ENCODE measurements around the gene ERICH6B. TPM values are rescaled to one million over a fixed set of nuclear protein-coding genes. Genes with fewer than 3 reads are reported as not detected.

Gene ERICH6B
- total RNA-seq, 1 donor from 2014 or later = not detected

DNA sequence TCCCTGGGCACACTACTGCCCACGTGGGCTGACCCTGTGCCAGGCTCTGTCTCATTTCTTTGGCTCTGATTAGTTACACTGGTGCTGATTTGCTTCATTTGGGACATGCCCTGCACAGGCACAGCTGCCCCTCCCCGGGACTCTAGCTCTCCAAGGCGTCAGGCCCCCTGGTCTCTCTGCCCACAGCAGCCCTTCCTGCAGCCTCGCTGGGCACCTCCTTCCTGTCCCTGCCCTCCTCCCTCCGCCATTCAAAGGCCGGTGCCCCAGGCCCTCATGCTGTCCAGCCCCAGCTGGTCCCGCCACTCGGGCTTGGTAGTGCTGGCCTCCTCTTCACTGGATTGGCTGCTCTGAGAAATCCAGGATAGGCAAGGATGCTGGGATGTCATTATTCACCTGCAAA lies 73.1 kb downstream of the ERICH6B start:
- TF ChIP-seq, protein P1, sequence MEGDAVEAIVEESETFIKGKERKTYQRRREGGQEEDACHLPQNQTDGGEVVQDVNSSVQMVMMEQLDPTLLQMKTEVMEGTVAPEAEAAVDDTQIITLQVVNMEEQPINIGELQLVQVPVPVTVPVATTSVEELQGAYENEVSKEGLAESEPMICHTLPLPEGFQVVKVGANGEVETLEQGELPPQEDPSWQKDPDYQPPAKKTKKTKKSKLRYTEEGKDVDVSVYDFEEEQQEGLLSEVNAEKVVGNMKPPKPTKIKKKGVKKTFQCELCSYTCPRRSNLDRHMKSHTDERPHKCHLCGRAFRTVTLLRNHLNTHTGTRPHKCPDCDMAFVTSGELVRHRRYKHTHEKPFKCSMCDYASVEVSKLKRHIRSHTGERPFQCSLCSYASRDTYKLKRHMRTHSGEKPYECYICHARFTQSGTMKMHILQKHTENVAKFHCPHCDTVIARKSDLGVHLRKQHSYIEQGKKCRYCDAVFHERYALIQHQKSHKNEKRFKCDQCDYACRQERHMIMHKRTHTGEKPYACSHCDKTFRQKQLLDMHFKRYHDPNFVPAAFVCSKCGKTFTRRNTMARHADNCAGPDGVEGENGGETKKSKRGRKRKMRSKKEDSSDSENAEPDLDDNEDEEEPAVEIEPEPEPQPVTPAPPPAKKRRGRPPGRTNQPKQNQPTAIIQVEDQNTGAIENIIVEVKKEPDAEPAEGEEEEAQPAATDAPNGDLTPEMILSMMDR (IDR thresholded peaks at IDR 0.05; ENCODE audit: unreplicated experiment) = no peak
- DNase-seq (ENCODE audit: low spot score, unreplicated experiment) = no peak
- no peaks in the 10 kb centered on the region for H3K36me3 Mint-ChIP-seq (ENCODE audit: insufficient read depth)
- no peaks in the 10 kb centered on the region for H3K4me1 Mint-ChIP-seq (ENCODE audit: low read depth)
- H3K27ac Mint-ChIP-seq = no peak overlapping the region
- no peaks in the 10 kb centered on the region for H3K9me3 Mint-ChIP-seq (ENCODE audit: low read depth)
- H3K27me3 Mint-ChIP-seq = no peaks in the 10 kb centered on the region
- H3K4me3 Mint-ChIP-seq (ENCODE audit: low read depth) = no peak overlapping the region

DNA sequence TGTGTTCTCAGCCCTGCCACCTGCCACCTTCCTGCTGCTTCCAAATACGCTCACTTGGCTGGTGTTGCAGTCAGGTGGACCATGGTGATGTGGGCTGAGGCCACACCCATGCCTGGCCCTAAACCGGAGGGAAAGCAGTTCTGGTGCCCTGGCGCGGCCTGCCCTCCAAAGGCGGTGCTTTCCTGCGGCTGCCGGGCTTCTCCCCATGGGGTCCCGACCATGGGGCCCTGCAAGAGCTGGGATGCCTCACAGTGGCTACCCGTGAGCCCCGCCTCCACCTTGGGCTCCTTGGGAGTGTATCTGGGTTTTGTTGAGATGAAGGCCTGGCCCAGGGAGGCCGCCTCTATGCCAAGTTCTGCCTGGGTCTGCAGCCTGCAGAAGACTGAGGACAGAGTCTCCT lies 73.7 kb downstream of the ERICH6B start:
- Mint-ChIP-seq H3K36me3 (ENCODE audit: insufficient read depth) (no peaks in the 10 kb centered on the region), H3K9me3 (ENCODE audit: low read depth) (no peaks in the 10 kb centered on the region), H3K4me1 (ENCODE audit: low read depth) (no peaks in the 10 kb centered on the region), H3K4me3 (ENCODE audit: low read depth) (no peak overlapping the region), H3K27ac (no peak overlapping the region), H3K27me3 (no peaks in the 10 kb centered on the region)
- no peak for DNase-seq (ENCODE audit: low spot score, unreplicated experiment)
- TF ChIP-seq, protein P1 (IDR thresholded peaks at IDR 0.05; ENCODE audit: unreplicated experiment) = no peak

- H3K36me3 Mint-ChIP-seq (ENCODE audit: insufficient read depth) = no peaks in the 10 kb centered on the region
- no peak overlapping the region for H3K4me3 Mint-ChIP-seq (ENCODE audit: low read depth)
- no peak overlapping the region for H3K27ac Mint-ChIP-seq
- TF ChIP-seq, protein P1 (IDR thresholded peaks at IDR 0.05; ENCODE audit: unreplicated experiment) = no peak
- H3K9me3 Mint-ChIP-seq (ENCODE audit: low read depth) = no peaks in the 10 kb centered on the region
- DNase-seq (ENCODE audit: low spot score, unreplicated experiment) = no peak
- no peaks in the 10 kb centered on the region for H3K4me1 Mint-ChIP-seq (ENCODE audit: low read depth)
- no peaks in the 10 kb centered on the region for H3K27me3 Mint-ChIP-seq
Observed at GRCh38 chr13:45540864-45541263, 74.7 kb downstream of the ERICH6B start.

DNA sequence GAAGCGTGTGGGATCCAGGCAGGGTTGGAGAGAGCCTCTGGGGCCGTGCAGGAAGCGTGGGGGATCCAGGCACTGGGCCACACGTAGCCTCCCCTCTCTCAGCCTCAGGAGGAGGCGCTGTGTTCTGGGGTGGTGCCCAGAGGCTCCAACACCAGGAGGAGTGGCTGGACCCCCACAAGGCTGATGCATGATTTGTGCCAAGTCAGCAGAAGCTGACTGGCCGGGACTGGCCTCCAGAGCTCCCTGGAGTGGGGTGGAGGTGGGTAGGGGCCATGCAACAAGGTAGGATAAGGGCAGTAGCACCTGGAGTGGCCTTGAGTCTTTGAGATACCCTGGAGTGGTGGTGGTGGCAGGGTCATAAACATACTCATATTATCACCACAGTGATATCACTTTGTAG lies 75.3 kb downstream of the ERICH6B start:
- H3K36me3 Mint-ChIP-seq (ENCODE audit: insufficient read depth) = peaks cover 2% of the 10 kb centered on the region
- TF ChIP-seq, protein P1 (IDR thresholded peaks at IDR 0.05; ENCODE audit: unreplicated experiment) = no peak
- DNase-seq (ENCODE audit: low spot score, unreplicated experiment) = no peak
- no peaks in the 10 kb centered on the region for H3K4me1 Mint-ChIP-seq (ENCODE audit: low read depth)
- H3K9me3 Mint-ChIP-seq (ENCODE audit: low read depth) = no peaks in the 10 kb centered on the region
- no peaks in the 10 kb centered on the region for H3K27me3 Mint-ChIP-seq
- H3K4me3 Mint-ChIP-seq (ENCODE audit: low read depth) = no peak overlapping the region
- no peak overlapping the region for H3K27ac Mint-ChIP-seq

GRCh38 chr13:45538382-45538781 lies 77.2 kb downstream of the ERICH6B start:
- Mint-ChIP-seq H3K4me3 (ENCODE audit: low read depth) (no peak overlapping the region), H3K9me3 (ENCODE audit: low read depth) (no peaks in the 10 kb centered on the region), H3K27ac (peak overlapping the region; percentile 47), H3K27me3 (no peaks in the 10 kb centered on the region), H3K36me3 (ENCODE audit: insufficient read depth) (peaks cover 9% of the 10 kb centered on the region), H3K4me1 (ENCODE audit: low read depth) (no peaks in the 10 kb centered on the region)
- TF ChIP-seq, protein P1 (IDR thresholded peaks at IDR 0.05; ENCODE audit: unreplicated experiment) = no peak
- no peak for DNase-seq (ENCODE audit: low spot score, unreplicated experiment)
